Lower lobe of right lung (tissue), 2 donors: ENCODE measurements around the gene NTN4. TPM values are rescaled to one million over a fixed set of nuclear protein-coding genes. Genes with fewer than 3 reads are reported as not detected.

Experiments
- ATAC-seq, 2 donors: fragments of 200-7000 bp; cut with Tn5 transposase; one replicate each; pipeline ENCODE4 v1.9.1; 2020 to 2022; ENCODE audit warnings: mild to moderate bottlenecking in 2 of 2, moderate library complexity in 2 of 2
- DNase-seq: peaks from one replicate; pipeline ENCODE4 v3.0.0-alpha.2; 2020
- H3K27ac ChIP-seq: fragments of 200-600 bp; one replicate; pipeline ENCODE4 v1.8.0; 2022
- H3K27me3 ChIP-seq: fragments of 200-600 bp; one replicate; pipeline ENCODE4 v1.8.0; 2022; ENCODE audit warnings: low read depth
- H3K36me3 ChIP-seq: fragments of 200-600 bp; one replicate; pipeline ENCODE4 v1.8.0; 2022; ENCODE audit warnings: mild to moderate bottlenecking
- H3K4me1 ChIP-seq: fragments of 200-600 bp; one replicate; pipeline ENCODE4 v1.8.0; 2022
- H3K4me3 ChIP-seq: fragments of 200-600 bp; one replicate; pipeline ENCODE4 v1.8.0; 2022; ENCODE audit warnings: mild to moderate bottlenecking
- H3K9me3 ChIP-seq: fragments of 200-600 bp; one replicate; pipeline ENCODE4 v1.8.0; 2022
- intact Hi-C: fragments of 100-400 bp; cut with DNase I; formaldehyde crosslinking; loops from one replicate; pipeline ENCODE4 v1.11.0; 2022
- total RNA-seq: library from RNA; stranded (reverse); fragmentation: NEBNext Ultra II Directional; extraction: Animal tissue kit (Norgen Biotek cat#: 25700); gene quantifications from one replicate; pipeline ENCODE4 v1.2.1, GENCODE V29; 2021
- TF ChIP-seq, protein P1 (sequence below): fragments of 200-600 bp; IDR thresholded peaks from one replicate; pipeline ENCODE4 v1.8.0; 2022; ENCODE audit warnings: antibody characterized with exemption, mild to moderate bottlenecking
- donor health status: DM: no; HTN: yes; CAD: no; lungs with severe emphysema.

The NTN4 gene
- total RNA-seq, 1 donor from 2014 or later = 140 TPM

DNA sequence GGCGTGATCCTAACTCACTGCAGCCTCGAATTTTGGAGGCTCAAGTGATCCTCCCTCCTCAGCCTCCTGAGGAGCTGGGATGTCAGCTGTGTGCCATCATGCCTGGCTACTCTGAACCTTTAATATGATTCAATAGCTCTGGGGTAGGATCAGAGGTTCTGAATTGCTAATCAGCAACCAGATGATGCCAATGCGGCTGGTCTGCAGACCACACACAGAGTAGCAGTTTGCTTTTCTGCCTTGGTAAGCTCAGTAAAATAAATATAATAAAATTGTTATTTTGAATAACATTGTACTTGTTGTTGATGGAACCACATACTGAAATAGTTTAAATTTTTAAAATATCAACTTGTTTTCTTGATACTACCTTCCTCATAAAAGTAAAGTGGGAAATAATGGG is 86.6 kb downstream of the NTN4 start:
- ATAC-seq = no peak
- H3K4me1 ChIP-seq = no peaks in the 10 kb centered on the region
- peaks cover 10% of the 10 kb centered on the region for H3K36me3 ChIP-seq
- H3K27ac ChIP-seq = no peak overlapping the region
- intact Hi-C loops = no loop called here
- no peaks in the 10 kb centered on the region for H3K9me3 ChIP-seq
- DNase-seq = no peak
- H3K27me3 ChIP-seq = no peaks in the 10 kb centered on the region
- no peak overlapping the region for H3K4me3 ChIP-seq
- TF ChIP-seq, protein P1, sequence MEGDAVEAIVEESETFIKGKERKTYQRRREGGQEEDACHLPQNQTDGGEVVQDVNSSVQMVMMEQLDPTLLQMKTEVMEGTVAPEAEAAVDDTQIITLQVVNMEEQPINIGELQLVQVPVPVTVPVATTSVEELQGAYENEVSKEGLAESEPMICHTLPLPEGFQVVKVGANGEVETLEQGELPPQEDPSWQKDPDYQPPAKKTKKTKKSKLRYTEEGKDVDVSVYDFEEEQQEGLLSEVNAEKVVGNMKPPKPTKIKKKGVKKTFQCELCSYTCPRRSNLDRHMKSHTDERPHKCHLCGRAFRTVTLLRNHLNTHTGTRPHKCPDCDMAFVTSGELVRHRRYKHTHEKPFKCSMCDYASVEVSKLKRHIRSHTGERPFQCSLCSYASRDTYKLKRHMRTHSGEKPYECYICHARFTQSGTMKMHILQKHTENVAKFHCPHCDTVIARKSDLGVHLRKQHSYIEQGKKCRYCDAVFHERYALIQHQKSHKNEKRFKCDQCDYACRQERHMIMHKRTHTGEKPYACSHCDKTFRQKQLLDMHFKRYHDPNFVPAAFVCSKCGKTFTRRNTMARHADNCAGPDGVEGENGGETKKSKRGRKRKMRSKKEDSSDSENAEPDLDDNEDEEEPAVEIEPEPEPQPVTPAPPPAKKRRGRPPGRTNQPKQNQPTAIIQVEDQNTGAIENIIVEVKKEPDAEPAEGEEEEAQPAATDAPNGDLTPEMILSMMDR = no peak

DNA sequence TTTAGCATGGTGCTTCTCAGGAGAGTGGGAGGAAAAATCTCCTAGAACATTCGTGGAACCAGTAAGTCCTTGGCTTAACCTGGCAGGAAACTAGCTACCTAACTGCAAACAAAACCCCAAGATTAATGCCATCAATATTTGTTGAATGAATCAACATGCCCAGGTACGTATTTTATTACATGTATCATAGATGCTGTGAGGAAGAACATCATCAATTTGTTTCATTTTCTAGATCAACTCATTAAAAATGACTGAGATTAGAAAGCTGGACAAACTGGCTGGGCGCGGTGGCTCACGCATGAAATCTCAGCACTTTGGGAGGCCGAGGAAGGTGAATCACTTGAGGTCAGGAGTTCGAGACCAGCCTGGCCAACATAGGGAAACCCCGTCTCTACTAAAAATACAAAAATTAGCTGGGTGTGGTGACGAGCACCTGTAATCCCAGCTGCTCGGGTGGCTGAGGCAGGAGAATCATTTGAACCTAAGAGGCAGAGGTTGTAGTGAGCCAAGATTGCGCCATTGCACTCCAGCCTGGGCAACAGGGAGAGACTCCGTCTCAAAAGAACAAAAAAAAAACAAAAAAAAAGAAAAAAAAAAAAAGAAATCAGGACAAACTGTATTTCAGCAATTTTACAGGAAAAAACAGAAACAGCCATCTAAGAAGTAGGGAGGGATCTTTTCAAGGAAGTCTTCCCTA is 88.7 kb downstream of the NTN4 start:
- intact Hi-C loops = no loop called here
- no peak for ATAC-seq
- Histone ChIP-seq H3K27ac (no peak overlapping the region), H3K4me3 (no peak overlapping the region), H3K27me3 (no peaks in the 10 kb centered on the region), H3K9me3 (no peaks in the 10 kb centered on the region), H3K4me1 (no peaks in the 10 kb centered on the region), H3K36me3 (peaks cover 3% of the 10 kb centered on the region)
- DNase-seq = no peak
- TF ChIP-seq, protein P1 = no peak

DNA sequence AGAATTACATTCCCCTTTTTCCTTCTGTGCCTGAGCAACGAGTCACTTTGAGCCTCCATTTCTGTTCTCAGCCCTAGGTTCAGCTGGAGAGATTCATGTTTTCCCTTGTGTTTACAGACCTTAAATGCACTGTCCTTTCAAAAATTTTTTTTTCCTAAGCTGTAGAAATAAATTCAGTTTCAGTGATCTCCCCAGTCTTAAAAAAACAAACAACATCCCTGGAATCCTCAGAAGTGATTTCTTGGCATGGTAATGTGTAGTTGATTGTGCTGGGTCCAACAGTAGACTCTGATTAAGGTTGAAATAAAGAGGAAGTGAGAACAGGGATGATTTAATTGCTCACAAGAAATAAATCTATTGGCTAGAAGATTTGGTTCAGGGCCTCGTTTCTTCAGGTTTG is 89.3 kb downstream of the NTN4 start:
- no peaks in the 10 kb centered on the region for H3K9me3 ChIP-seq
- TF ChIP-seq, protein P1 = no peak
- no peak overlapping the region for H3K27ac ChIP-seq
- no peaks in the 10 kb centered on the region for H3K27me3 ChIP-seq
- no peak for DNase-seq
- H3K36me3 ChIP-seq = peaks cover 3% of the 10 kb centered on the region
- intact Hi-C loops = no loop called here
- ATAC-seq = no peak
- no peaks in the 10 kb centered on the region for H3K4me1 ChIP-seq
- H3K4me3 ChIP-seq = no peak overlapping the region

DNA sequence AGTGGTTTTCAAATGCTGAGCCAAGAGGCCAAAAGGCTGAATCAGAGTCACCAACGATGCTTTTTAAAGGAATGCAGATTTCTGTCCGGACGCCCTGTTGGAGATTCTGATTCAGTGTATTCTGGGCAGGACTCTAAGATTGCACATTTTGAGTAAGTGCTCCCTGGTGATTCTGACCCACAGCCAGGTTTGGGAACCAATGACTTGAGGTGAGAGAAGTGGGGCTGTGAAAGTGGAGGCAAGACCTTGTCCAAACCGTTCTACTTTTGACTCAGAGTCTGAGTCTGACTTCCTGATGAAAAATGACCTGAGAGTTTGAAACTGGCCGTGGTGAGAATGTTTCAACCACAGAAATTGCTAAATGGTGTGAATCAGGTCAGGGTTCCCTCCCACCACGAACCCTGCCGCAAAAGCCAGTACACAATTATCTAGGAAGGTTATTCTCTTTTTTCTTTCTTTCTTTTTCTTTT is 90.2 kb downstream of the NTN4 start:
- no peak overlapping the region for H3K27ac ChIP-seq
- intact Hi-C loops = no loop called here
- H3K9me3 ChIP-seq = no peaks in the 10 kb centered on the region
- no peak for DNase-seq
- no peak for ATAC-seq
- H3K36me3 ChIP-seq = peaks cover 3% of the 10 kb centered on the region
- no peak overlapping the region for H3K4me3 ChIP-seq
- TF ChIP-seq, protein P1 = no peak
- H3K27me3 ChIP-seq = no peaks in the 10 kb centered on the region
- no peaks in the 10 kb centered on the region for H3K4me1 ChIP-seq

DNA sequence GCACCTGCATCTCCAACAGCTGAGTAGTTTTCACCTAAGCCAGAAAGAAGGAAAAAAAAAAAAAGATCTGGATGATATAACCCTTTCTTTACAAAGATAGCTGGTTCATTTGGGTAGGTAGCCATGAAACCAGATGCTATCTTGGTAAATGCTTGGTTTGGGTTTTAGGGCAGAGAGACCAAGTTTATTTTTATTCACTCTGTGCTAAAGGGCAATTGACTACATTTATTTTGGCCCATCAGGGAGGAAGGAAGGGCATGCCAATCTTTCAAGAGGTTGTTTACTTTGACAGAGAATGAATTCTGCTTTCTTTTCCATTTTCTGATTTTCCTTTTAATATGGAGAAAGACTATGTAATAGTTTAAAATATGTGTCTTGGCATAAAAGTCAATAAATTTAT is 91.0 kb downstream of the NTN4 start:
- TF ChIP-seq, protein P1 = no peak
- no peak for DNase-seq
- Histone ChIP-seq H3K36me3 (peaks cover 3% of the 10 kb centered on the region), H3K4me1 (no peaks in the 10 kb centered on the region), H3K27me3 (no peaks in the 10 kb centered on the region), H3K27ac (no peak overlapping the region), H3K4me3 (no peak overlapping the region), H3K9me3 (no peaks in the 10 kb centered on the region)
- intact Hi-C loops = no loop called here
- ATAC-seq = no peak
